Hematopoietic multipotent progenitor cell treated with erythropoietin and hydrocortisone succinate and interleukin-3 and kit ligand, for 6 days (in vitro differentiated cells): ENCODE measurements around the gene INSIG1.
A peak's percentile ranks its signal among the peaks of the same experiment; 100 is the strongest.

Experiments
- DNase-seq: peaks from one replicate; pipeline ENCODE4 v3.0.0-alpha.2; 2015

The INSIG1 gene

DNA sequence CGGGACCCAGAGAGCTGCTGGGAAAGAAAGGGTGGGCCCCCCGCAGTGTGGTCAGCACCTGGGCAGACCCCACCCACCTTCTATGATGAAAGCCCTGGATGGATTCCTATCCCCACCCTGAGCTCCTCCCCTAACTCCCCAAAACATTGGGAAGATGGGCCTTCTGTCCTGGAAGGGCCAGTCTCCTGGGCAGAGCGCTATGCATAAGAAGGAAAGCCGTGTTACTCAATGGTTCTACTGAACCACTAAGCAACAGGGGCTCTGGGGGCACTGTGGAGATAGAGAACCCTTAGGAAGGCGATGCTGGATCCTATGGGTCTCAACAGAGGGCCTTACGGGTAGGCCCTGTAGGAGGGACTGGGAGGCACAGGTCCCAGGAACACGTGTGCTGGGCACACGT, 30.7 kb upstream of the INSIG1 start:
- no peak for DNase-seq

DNA sequence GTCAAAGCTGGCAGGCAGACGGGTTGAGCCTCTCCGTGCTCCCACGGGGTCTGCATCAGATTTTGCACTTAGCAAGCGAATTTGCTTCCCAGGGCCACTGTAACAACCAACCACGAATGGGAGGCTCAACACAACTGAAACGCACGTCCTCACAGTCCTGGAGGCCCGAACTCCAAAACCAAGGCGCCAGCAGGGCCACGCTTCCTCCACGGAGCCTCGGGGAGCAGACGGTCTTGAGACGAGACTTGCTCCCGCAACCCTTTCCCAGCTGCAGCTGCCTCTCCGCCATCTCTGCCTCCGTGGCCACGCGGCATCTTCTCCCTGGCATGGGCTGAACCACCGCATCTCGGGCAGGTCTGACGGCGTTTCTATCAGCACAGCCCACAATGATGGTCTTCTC, 30.2 kb upstream of the INSIG1 start:
- DNase-seq, result no peak

DNA sequence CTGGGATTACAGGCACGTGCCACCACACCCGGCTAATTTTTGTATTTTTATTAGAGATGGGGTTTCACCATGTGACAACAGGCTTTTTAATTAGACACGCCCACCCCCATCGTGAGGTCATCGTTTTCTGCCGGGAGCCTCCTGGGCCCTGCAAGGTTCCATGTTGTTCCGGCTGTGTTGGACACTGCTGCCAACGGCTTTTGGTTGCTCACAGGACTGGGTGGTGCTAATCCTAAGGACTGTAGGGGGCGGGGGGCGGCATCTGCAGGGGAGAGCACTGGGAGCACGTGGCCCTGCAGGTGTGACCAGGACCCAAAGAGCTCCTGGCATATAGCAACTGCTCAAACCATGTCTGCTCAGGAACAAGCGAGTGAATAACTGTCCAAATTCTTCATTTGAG, 29.5 kb upstream of the INSIG1 start:
- no peak for DNase-seq

DNA sequence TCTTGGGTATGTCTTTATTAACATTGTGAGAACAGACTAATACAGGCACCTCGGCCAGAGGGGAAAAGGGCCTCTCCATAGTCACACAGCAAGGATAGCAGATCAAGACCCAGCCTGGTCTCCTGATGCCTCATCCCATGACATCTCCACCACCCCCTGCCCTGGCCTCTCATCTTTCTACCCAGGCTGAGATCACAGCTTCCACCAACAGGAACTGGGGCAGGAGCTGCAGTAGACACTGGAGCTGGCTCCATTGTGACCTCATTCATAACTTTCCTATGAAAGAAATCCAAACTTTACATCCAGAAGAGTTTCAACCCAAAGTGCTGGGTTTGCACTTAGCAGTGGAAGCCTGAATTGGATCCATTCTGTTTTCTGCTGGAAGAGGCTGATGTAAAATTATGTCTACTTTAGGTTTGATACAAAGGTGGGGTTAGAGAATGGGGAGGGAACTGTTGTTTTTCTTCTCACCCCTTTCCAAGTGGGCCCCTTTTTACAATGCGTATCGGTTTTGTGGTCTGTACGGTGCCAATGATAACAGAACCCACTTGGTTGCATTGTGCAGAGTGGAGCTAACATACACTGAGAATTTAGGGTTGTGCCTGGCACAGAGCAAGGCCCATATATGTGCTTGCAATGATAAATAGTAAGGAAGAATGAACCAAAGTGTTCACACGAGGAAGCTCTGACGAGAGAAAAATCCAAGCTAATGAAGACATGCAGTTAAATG, 28.6 kb upstream of the INSIG1 start:
- peak; percentile 47 for DNase-seq

DNA sequence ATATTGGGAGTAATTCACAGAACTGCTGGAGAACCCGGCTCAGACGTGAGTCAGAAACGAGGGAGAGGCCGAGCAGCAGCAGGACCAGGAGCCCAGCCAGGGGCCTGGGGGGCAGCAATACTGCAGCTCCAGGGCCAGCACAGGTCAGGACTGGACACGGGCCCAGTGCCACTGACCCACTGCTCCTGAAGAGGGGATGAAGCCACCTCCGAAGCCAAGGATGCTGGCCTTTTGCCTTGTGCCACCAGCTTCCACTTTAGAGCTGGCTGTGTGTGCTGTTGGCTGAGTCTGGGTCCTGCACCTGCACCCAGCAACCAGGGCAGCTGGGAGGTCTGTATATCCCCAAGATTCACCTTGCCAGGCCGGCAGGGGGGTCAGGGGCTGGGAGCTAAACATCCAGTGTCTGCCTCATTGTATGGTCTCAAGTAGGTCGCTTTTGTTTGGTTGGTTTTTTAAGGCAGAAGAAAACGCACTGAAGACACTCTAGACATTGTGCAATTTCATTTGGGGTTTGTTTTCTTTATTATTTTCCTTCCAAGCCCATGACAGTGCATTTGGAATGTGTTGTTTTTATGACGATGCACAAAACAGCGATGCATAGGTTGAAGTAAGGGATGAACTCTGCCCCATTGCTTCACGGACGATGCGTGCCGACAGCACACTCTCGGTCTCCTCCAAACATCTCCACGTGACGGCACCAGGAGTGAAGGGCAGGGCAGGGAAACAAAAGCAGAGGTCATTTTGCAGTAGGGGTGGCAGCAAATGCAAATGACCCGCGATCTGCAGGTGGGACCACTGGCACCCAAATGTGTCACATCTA, 27.7 kb upstream of the INSIG1 start:
- no peak for DNase-seq

DNA sequence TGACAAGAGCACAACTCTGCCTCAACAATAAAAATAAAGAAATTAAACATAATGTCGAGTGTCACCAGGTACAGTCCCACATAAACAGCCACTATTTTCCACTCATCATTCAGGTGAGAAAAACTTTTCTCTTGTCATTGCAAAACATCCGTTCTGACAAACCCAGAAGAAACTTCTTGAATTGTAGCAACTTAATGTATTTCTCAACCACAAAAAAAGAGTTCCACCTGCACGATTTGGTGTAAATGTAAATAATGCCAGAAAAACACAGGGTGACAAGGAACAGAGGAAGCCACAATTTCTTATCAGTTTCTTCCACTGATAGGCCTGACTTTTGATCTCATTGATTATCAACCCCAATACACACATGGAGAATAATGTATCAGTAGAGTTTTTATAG, 26.8 kb upstream of the INSIG1 start:
- no peak for DNase-seq

DNA sequence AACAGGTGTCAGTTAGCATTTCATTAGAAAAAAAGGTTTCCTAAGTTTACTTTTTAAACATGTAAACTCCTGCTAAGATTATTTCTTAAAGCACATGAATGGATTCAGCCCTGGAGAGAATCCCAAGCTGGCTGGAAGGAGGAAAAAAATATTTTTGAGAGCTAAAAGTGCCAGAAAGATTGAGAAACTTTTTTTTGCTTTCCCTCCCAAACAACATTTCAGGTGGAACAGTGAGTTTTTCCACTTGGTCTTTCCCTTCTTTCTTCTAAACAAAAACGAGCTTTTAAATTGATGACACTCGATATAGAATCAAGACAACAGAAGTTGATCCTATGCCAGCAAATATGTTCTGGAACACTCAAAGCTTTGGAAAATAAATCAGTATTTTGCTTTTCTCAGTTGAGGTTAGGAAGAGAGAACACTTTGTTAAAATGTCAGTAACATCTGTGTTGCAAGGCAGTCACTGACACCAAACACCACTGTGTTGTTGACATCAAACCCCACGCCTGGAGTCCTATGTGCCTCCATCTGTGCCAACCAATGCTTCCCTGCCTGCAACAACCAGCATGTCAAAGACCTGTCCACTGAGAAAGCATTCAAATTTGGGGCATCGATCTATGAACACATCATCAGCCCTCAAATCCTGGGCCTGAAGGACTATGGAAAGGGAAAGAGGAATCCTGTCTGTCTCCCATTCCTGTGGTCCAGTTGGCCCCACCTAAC, 22.9 kb upstream of the INSIG1 start:
- no peak for DNase-seq

DNA sequence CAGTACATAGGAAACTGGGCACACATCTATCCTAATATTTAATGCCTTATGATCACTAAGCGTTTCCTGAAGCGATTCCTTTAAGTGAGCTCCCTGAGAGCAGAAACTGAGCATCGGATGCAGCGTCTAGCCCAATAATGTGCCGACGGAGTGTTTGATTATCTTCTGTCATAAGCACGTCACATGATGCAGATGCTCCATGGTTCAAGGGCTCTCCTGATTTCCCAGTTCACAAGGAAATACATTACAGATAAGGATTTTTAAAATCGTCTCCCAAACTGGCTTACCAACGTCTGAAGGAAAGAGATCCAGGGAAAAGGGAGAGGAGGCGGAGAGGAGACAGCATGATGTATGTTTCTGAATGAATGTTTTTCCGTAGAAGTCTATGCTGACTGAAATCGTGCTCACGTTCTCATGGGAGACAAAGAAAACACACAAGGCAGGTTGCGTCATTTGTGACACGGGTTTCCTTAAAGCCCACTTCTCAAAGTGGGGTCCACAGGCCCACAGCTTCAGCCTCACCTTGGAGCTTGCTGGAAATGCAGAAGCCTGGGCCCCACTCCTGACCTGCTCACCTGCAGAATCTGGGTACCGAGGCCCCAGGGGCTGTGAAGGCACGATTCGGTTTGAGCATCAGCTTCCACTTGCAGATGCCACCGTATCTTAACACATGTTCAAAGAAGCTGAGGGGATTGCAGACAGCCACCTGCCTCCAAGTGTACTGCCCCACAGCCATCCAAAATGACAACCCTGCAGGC, 21.5 kb upstream of the INSIG1 start:
- no peak for DNase-seq

DNA sequence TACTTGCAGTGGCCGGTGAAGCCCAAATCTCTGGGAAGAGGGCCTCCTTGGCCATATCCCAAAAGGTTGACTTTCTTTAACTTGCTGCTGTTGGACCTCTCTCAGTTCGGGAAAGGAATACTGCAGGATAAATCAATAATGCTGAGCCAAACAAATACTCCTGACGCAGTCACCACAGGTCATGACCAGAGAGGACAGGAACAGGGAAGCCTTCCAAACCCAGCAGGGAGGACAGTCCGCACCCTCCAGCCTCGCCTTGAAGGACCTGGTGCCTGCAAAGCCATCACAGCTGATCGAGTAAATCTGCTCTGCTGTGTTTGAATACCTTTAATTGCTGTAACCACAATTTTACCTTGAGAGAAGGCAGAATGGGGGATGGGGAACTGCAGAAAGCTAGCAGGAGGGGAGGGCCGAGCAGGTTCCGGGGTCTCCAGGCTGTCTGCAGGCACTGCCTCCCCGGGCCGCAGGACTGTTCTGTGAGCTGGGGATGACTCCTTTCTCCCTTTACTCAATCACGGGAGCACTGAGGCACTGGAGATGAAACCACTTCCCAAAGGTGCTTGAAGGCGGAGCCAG, 20.8 kb upstream of the INSIG1 start:
- no peak for DNase-seq

DNA sequence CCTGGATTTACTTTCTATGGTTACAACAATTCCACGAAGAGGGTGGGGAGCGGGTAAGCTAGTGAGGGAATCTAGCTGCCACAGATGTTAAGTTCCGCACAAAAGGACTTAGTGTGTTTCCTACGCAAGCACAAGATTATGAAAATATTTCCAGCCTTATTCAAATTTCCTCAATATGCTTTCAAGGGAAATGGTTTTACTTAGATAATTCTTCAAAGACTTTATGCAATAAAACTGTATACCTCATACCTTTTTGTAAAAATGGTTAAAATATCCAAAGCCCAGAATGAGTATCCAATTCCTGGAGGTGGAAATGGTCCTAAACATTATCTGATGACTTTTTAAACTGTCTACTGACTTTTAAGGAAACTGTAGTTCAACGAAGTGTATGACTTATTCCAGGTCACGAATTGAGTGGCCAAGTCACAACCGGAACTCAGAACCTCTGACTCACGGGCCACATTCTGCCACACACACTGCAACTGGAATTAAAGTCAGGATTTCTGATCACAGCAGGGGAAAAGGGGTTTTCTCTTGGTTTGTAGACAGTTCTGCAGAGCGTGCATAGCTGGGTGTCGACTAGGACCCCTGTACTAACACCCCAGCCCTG, 20.2 kb upstream of the INSIG1 start:
- DNase-seq, result no peak

DNA sequence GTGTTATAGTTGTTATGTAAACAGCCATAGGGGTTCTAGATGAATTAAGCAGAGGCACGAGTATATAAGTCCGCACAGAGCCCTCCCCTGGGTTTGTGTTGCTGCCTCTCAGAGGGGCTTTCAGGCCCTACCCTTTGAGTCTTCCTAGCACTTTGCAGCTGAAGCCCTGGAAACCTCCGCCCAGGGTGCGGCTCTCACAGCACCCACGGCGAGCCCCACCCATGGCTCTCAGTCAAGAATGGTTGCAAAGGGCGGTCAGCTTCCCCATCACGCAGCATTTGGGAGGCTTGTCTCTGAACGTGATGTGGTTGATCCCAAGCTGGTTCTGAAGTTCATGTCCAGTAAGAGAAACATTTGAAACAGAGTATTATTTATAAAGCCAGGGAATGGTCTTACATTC, 18.8 kb upstream of the INSIG1 start:
- no peak for DNase-seq

DNA sequence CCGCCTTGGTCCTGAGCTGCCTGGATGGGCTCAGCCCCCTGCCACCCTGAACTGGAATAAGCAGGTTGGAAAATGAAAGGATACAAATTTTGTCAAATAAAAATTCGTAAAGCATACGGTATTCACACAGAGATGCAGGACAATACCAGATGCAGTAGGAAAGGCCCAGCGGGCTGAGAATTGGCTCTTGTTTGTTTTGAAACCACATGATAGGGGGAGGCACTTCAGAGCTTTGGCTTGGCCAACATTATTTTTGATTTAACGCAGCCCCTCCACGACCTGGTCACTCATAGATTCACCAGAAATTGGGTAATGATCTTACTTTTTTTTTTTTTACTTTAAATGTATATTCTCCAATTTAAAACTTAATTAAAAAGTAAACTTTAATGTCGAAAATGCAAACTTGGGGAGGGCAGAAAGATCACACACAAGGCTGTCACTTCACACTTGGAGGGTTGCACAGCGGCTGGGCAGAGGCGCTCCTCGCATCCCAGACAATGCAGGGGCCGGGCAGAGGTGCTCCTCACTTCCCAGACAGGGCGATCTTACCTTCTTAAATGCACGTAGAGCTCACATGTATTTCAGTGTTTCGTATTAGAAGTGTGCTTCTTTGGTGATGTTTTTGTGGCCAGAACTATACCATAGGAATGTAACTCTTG, 17.8 kb upstream of the INSIG1 start:
- DNase-seq, result no peak

DNA sequence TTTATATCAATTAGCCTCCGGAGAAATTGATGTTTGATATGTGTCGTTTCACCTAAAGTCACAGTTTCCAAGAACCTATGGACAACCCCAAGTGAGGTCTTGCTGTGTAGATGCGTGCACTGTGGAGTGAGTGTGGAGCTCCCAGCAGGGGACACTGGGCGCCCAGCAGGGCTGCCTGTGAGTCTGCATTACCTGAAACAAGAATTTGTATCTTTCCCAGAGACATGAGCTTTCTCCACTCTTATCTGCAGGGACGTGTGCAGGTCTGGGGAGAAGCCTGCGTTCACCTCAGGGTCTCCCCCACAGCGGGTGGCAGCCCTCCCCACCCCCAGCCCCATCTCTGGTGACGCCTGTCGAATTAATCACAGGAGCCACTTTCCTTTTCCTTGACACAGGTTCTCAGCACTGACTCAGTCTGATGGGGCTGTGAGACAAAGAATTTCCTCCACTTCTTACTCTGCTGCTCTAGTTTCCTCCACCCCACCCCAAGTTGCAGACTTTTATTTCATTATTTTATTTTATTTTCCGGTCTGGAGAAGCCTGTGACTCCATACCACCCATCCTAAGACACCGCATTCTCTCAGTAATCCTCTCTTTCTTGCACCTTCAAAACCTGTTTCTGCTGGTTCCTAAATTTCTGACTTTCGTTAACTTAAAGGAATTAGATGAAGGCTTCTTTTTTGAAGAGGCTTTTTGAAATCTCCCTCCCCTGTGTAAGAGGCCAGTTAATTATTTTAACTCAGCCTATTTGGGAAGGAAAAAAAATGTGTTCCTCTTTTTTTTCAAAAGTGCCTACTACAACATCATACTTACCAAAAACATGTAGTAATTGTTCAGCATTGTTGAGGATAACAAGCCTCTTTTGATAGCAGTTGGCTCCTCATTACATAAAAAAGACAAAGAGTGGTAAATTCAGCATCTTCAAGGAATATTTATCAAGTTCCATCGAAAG, 17.0 kb upstream of the INSIG1 start:
- no peak for DNase-seq

DNA sequence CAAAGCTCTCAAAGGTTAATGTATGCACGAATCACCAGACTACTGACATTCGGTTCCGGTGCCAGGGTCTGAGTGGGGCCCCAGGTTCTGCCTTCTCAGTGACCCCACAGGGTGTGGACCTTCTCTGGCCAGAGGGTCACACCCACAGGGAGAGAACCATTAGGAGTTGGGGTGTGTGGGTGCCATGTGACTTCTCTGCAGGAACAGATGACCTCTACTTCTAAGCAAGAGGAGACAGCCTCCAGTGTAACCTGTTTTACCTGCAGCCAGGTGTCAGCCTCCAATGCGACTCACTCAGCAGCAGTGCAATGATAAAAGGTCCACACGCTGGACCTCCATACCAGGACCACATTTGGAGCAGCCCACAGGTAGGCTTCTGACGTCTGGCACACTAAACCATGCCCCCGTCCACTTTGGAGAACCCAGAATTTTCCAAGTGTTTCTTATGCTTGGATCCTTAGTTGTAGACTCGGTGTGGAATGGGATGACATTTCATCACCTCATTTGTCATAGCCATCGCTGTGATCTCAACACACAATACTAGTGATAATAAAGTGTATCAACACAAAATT, 16.2 kb upstream of the INSIG1 start:
- DNase-seq, result no peak

DNA sequence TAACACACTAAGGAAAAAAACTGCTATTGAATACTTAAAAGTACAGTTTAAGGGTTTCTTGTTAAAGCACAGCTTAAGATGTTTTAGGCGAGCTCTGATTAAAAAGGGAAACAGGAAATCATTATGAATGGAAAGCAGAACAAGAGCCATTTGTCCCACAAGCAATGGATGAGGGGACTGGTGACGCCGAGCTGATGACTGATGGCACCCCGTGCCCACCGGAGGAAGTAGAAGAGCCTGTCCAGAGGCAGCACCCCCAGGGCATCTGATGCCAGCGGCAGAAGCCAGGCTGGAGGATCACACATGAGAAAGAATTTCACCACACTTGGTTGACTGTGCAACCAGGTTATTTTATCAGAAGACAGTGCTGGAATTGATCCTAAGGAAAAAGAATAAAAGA, 15.0 kb upstream of the INSIG1 start:
- DNase-seq, result no peak

DNA sequence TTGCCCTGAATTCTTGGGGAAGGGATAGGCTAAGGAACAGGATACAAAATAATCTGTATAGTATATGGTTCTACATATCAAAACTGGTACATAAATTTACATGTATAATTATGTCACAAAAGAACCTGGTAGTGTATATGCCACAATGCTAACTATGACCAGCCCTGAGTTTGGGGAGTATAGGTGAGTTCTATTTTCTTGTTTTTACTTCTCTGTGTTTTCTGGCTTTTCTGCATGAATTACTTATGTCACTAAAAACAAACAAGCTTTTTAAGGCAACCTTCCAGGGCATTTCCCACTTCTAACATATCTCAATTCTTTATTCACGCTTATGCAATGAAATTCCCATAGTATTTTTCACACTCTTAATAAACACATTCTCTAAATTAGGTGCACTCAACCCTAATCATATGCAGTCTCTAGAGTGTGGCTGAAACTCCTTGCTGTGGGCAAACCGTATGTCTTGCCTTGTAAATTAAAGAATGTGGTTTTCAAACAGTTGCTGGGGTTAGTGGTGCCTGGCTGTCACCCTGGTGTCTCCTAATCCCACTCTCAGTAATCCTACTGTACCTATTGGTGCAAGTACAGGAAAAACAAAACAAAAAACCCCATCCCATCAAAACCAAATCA, 14.0 kb upstream of the INSIG1 start:
- DNase-seq, result no peak

DNA sequence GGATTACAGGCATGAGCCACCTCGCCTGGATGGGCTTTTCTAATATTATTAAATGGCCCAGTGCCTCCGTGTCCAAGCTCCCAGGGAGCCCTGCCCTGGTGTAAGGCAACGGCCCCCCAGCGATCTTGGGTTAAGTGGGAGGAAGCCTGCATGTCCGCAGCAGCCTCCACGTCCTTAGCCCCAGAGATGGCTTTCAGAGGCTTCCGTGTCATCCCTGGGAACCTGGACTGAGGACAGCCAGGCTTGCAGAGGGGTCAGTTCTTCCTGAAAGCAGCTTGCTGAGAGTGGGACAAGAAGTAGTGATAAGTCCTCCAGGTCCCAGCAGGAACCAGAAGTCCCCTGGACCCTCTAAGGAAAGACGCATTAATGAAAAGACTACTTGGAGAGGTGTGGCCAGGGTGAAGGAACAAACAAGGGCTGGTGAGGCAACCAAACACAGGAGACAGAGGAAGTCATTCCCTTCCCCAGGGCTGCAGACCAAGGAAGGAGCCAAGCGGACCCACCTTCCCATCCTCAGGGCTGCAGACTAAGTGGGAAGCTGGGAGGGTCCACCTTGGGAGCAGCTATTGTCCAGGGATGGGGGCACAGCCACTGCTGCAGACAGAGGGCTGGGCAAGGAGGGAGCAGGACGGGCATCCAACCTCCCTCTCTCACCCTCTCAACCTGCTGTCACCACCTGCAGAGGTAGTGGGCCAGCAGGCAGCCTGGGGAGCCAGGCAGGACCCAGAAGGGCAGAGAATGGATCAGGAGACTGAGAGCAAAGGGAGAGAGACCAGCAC, 13.0 kb upstream of the INSIG1 start:
- DNase-seq, result no peak

DNA sequence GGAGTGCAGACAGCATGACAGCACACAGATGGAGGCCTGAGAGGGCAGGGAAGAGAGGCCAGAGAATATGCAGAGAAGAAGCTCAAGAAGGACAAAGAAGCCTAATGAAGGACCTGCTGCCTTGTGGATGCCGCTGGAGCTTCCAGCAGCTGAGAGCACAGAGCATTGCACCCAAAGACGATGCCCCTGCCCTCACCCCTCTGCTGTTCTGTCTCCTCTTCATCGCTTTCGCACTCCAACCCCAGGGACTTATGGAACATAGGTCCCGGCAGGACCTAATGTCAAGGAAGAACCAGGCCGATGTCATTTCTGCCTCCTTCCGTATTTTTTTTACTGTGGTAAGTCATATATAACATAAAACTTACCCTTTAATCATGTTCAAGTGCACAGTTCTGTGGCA, 12.3 kb upstream of the INSIG1 start:
- no peak for DNase-seq

DNA sequence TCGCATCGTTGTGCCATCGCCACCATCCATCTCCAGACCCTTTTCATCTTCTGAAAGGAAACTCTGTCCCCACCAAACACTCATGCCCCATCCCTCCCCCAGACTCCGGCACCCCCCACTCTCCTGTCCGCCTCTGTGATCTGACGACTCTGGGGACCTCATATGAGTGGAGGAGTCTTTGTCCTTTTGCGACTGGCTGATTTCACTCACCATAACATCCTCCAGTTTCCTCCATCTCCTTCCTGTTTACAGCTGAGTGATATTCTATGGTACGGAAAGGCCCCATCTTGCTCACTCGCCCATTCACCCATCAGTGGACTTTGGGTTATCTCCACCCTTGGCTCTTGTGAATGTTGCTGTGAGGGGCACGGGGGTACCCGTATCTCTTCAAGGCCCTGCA, 11.8 kb upstream of the INSIG1 start:
- DNase-seq, result no peak
